ENCODE measurements around the gene BLMH. TPM values are rescaled to one million over a fixed set of nuclear protein-coding genes. Genes with fewer than 3 reads are reported as not detected.

Gene BLMH
- total and polyA plus RNA-seq, 2 donors (not counting 1 experiment from before 2014, with no cell fraction given) = 5.9 to 25.9 TPM

- ATAC-seq (ENCODE audit: low read depth) (no peak), DNase-seq (no peak)
- Histone ChIP-seq H3K79me2 (ENCODE audit: control insufficient read depth, insufficient read depth, low read length) (no peaks in the 10 kb centered on the region), H3K27me3 (replicated peaks in 1 of 4; ENCODE audit: control extremely low read depth in 1 of 4, control insufficient read depth in 3 of 4, insufficient read depth in 4 of 4, low read length in 3 of 4) (no peaks in the 10 kb centered on the region), H3K4me2 (replicated peaks; ENCODE audit: low read depth, low read length, poor library complexity, severe bottlenecking) (no peak overlapping the region), H3K9me3 (ENCODE audit: control extremely low read depth in 1 of 3, control insufficient read depth in 2 of 3, insufficient read depth in 1 of 3, low read length in 2 of 3) (no peaks in the 10 kb centered on the region), H3K4me1 (ENCODE audit: control insufficient read depth in 2 of 2, insufficient read depth in 2 of 2, low read length in 2 of 2) (no peaks in the 10 kb centered on the region), H2AFZ (ENCODE audit: insufficient read depth, low read depth, low read length, poor library complexity, severe bottlenecking) (no peak overlapping the region), H4K20me1 (ENCODE audit: control insufficient read depth, insufficient read depth, low read length, poor library complexity, severe bottlenecking) (no peaks in the 10 kb centered on the region), H3K9ac (ENCODE audit: low read length) (no peak overlapping the region), H3K27ac (ENCODE audit: low read length in 2 of 2) (no peak overlapping the region), H3K4me3 (ENCODE audit: control extremely low read depth in 1 of 5, extremely low read depth in 1 of 5, insufficient read depth in 1 of 5, low read depth in 2 of 5, low read length in 4 of 5) (no peak overlapping the region), H3K36me3 (replicated peaks in 1 of 2; ENCODE audit: control extremely low read depth in 1 of 2, control insufficient read depth in 1 of 2, extremely low read depth in 1 of 2, insufficient read depth in 2 of 2, low read length in 1 of 2) (no peaks in the 10 kb centered on the region)
- Mint-ChIP-seq H3K4me1 (peaks cover 7% of the 10 kb centered on the region), H3K27me3 (no peaks in the 10 kb centered on the region), H3K9me3 (ENCODE audit: insufficient read depth) (no peaks in the 10 kb centered on the region), H3K27ac (no peak overlapping the region), H3K4me3 (no peak overlapping the region)
- POLR2A ChIA-PET = no interaction called here
- TF ChIP-seq, protein P1, sequence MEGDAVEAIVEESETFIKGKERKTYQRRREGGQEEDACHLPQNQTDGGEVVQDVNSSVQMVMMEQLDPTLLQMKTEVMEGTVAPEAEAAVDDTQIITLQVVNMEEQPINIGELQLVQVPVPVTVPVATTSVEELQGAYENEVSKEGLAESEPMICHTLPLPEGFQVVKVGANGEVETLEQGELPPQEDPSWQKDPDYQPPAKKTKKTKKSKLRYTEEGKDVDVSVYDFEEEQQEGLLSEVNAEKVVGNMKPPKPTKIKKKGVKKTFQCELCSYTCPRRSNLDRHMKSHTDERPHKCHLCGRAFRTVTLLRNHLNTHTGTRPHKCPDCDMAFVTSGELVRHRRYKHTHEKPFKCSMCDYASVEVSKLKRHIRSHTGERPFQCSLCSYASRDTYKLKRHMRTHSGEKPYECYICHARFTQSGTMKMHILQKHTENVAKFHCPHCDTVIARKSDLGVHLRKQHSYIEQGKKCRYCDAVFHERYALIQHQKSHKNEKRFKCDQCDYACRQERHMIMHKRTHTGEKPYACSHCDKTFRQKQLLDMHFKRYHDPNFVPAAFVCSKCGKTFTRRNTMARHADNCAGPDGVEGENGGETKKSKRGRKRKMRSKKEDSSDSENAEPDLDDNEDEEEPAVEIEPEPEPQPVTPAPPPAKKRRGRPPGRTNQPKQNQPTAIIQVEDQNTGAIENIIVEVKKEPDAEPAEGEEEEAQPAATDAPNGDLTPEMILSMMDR (IDR thresholded peaks at IDR 0.05) = no peak
- TF ChIP-seq EZH2 (IDR thresholded peaks at IDR 0.05; ENCODE audit: borderline replicate concordance, insufficient read depth, low read depth, low read length, poor library complexity, severe bottlenecking) = no peak
- 97% methylated on average over 3 of the region's 4 CpGs for WGBS (ENCODE audit: insufficient coverage)
- intact Hi-C loops (cut with micrococcal nuclease) = no loop called here
- CTCF ChIA-PET = interaction anchor here (1.1 kb wide), 1 partner anchor 18 kb away, joined by 3 read pairs; no protein-coding TSS in a partner anchor
Measured at GRCh38 chr17:30321314-30321713, 29.6 kb upstream of the BLMH start.

DNA sequence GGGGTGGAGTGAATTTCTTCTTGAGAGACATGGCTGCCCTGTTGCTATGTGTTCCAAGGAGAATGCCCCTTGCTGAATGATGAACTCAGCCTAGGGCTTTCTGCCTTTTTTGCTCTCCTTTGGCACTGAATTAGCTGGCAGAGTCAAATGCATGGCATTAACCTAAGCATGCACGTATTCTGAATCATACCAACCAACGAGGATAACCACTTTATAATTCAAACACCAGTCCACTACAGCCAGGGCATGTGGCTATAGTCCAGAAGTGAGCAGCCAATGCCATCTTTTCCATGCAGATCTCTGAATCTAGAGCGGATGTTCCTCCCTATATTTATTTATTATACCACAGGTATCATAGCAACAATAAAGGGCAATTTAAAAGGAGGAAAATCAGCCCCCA, 26.4 kb upstream of the BLMH start:
- Histone ChIP-seq H3K79me2 (ENCODE audit: control insufficient read depth, insufficient read depth, low read length) (no peaks in the 10 kb centered on the region), H2AFZ (ENCODE audit: insufficient read depth, low read depth, low read length, poor library complexity, severe bottlenecking) (no peak overlapping the region), H3K27ac (ENCODE audit: low read length in 2 of 2) (no peak overlapping the region), H3K9ac (ENCODE audit: low read length) (no peak overlapping the region), H3K4me3 (ENCODE audit: control extremely low read depth in 1 of 5, extremely low read depth in 1 of 5, insufficient read depth in 1 of 5, low read depth in 2 of 5, low read length in 4 of 5) (no peak overlapping the region), H3K36me3 (replicated peaks in 1 of 2; ENCODE audit: control extremely low read depth in 1 of 2, control insufficient read depth in 1 of 2, extremely low read depth in 1 of 2, insufficient read depth in 2 of 2, low read length in 1 of 2) (no peaks in the 10 kb centered on the region), H4K20me1 (ENCODE audit: control insufficient read depth, insufficient read depth, low read length, poor library complexity, severe bottlenecking) (no peaks in the 10 kb centered on the region), H3K27me3 (replicated peaks in 1 of 4; ENCODE audit: control extremely low read depth in 1 of 4, control insufficient read depth in 3 of 4, insufficient read depth in 4 of 4, low read length in 3 of 4) (no peaks in the 10 kb centered on the region), H3K9me3 (ENCODE audit: control extremely low read depth in 1 of 3, control insufficient read depth in 2 of 3, insufficient read depth in 1 of 3, low read length in 2 of 3) (no peaks in the 10 kb centered on the region), H3K4me2 (replicated peaks; ENCODE audit: low read depth, low read length, poor library complexity, severe bottlenecking) (no peak overlapping the region), H3K4me1 (ENCODE audit: control insufficient read depth in 2 of 2, insufficient read depth in 2 of 2, low read length in 2 of 2) (no peaks in the 10 kb centered on the region)
- H3K27ac Mint-ChIP-seq = no peak overlapping the region
- peaks cover 11% of the 10 kb centered on the region for H3K27me3 Mint-ChIP-seq
- no peaks in the 10 kb centered on the region for H3K9me3 Mint-ChIP-seq (ENCODE audit: insufficient read depth)
- POLR2A ChIA-PET = no interaction called here
- ATAC-seq (ENCODE audit: low read depth) (no peak), DNase-seq (no peak)
- 77% methylated on average over 2 of the region's 3 CpGs for WGBS (ENCODE audit: insufficient coverage)
- H3K4me3 Mint-ChIP-seq = no peak overlapping the region
- TF ChIP-seq, protein P1 (IDR thresholded peaks at IDR 0.05) = no peak
- TF ChIP-seq EZH2 (IDR thresholded peaks at IDR 0.05; ENCODE audit: borderline replicate concordance, insufficient read depth, low read depth, low read length, poor library complexity, severe bottlenecking) = no peak
- H3K4me1 Mint-ChIP-seq = peaks cover under 1% of the 10 kb centered on the region
- intact Hi-C loops (cut with micrococcal nuclease) = no loop called here
- CTCF ChIA-PET = no interaction called here

Measured in B cell (primary cell).